NCI-H2029 treated with DMSO at 0.1 percent for 48 hours (cell line): ENCODE results near the gene ZBTB7B.

Source experiments
- DNase-seq: peaks from one replicate; lab custom pipeline; 2025; lab: John Stamatoyannopoulos, UW

ZBTB7B gene

DNA sequence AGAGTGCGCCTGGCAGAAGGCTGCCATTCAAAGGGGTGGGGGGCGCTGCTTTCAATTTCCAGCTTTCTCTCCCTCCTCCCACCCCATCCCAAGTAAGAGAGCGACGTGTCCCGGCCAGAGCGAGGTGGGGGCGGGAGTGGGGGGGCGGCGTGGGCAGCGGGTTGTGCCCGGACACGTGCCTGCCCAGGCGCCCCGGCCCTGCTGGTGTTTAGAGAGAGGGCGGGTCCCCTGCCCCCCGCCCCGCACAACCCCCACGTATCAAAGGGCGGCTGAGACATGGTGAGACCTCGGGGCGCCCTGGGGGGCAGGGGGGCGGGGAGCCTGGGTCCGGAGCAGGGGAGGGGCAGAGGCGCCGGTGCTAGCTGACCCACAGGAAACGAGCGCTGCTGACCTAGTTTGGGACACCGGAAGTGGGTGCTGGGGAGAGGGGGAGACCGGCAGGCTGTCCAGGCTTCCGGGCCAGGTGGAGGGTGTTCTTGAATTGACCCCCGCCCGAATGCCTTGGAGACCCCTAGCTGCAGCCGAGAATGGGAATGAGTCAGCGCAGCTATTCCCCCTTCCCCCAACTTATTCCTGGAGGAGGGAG lies 1.3 kb downstream of the ZBTB7B start:
- no peak for DNase-seq

DNA sequence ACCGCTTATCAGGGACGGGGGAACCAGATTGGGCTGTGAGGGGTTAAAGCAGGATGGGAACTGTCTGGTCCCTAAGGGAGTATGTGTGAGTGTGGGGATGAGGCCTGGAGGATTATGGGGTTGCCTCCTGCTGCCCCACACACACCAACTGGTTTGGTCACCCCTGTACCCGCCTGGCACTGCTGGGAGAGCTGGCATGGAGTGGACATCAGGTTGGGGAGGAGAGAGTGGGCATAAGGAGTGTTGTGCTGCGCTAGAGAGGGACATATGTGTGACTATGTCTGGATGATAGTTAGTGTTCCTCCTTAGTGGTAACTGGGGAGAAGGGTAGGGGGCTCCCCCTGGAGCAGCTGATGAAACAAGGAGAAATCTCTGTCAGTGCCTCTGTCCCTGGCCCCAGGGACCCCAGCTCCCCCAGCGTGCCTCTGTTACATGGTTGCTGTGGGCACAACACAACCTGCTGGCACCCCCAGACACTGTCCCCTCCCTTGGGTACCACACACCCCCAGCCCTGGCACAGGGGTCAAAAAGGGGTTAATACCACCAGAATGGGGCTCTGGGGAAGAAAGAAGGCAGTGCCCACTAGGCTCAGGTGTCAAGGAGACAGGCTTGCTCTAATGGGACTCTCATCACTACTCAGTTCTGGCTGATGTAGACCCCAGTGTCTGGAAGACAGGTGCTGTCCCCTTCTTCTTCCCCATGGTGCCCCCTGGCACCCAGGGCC lies 1.9 kb downstream of the ZBTB7B start:
- DNase-seq = no peak

DNA sequence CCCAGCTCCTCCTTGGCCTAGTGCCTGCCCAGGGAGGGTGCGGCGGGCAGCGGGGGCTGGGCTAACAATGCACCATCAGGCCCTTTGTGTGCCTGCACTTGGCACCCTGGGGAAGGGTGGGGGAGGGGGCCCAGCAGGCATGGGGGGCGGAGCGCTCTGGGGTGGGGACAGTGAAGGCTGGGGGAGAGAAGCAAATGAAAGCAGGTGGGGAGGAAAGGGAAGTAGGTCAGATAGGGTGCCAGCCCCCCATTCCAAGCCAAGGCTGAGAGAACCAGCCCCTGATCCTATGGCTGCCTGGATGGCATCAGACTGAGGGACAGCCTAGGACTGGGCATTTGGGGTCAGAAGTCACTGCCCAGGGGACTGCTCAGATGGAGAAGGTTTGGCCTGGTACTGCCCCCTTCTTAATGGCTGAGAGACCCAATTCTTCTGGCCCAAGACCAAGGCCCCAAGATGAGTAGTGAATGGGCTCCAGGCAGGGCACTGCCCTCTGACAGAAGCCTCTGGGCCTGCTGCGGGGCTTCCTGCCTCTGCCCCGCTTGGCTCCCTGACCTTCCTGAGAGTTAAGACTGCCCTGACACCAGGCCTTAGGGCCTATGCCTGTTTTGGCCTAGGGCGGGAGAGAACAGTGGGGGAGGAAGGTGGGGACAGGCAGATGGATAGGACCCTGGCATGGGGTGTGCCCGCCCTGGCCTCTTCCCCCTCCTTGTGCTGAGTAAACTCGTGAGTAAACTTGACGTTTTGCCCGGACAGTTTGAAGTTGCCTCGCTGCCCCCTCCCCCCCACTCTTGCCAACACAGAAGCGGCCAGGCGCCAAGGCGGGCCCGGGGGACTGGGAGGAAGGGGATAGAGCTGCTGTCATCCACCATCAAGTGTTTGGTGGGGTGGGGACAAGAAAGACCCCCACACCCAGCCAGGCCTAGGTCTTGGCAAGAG lies 2.7 kb downstream of the ZBTB7B start:
- no peak for DNase-seq

DNA sequence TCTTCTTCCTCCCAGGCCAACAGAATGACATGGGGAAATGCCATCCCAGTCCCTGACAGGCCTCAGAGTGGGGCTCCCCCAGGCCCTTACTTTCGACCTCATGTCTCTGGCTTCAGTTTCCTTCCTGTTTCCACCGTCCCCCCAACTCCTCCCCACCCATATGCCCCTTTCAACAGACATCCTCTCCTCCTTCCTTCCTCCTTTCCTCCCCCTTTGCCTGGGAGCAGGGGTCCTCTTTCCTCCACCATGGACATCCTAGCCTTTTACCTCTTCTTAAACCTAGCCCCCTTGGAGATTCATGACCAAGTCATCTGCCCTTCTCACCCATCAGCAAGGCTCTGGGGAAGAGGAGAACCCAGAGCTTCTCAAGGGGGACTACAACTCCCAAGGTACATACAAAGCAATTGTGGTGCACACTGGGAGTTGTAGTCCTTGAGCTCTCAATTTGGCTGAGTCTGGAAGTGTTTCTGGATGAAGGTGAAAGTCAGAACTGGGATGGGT lies 4.0 kb downstream of the ZBTB7B start:
- no peak for DNase-seq

DNA sequence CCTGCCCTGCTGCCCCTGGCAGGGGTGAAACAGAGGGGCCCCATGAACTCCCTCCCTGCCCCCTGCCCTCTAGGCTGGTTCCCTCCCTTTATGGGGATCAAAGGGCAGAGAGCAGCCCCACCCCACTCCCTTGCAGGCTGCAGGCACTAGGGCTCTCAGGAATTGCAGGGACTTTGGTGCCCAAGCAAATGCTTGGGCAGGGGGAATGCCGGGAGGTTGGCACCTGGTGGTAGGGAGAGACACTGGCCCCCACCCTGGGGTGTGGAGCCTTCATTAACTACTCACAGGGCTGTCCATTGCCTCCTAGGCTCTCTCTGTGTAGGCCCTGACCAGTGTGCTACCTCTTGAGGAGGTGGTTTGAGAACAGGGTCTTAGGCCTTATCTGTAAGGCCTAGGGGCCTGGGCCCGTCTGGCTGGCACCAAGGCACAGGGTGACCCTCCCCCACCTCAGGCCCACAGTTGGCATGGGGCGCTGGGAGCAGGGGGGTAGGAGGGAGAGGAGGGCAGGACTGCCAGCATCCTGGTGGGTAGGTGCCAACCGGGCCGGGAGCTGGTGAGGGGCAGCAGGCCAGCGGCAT lies 4.7 kb downstream of the ZBTB7B start:
- no peak for DNase-seq

DNA sequence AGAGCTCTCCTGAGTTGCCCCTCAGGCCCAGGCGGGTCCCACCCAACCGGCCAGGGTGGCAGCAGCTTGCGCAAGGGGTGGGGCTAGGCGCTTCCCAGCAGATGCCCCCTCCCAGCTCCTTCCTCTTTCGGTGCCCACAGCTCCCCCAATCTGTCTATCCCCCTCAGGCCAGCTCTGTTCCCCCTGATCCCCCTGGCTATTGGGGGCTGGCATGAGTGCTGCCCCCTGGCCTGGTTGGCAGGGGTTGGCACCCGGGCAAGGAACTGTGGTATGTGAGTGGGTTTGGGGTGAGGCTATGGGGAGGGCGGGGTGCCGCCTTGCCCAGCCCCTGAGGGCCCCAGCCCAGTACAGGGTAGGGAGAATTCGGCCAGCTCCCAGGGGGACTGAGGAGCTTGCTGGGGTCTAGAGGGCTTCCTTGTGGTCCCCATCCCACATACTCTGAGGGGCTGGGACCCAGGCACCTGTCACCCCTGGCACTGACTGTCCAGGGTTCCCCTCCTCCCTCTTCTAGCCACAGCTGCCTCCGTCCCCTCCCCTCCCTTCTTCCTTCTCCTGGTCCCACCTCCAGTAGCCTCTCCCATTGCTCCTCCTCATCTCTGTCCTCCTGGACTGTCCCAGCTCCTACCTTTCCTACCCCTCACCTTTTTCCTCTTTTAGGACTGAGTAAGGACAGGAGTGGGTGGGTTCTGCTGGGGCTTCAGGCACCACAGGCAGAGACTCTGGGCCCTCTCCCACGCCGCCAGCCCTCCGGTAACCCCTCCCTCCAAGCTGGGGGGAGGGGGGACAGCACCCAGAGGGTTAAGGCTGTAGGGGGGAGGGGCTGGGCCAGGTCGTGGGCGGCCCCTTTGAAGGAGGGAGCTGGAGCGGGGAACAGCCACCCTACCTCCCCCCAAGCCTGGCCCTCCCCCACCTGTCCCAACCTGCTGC lies 5.7 kb downstream of the ZBTB7B start:
- no peak for DNase-seq

DNA sequence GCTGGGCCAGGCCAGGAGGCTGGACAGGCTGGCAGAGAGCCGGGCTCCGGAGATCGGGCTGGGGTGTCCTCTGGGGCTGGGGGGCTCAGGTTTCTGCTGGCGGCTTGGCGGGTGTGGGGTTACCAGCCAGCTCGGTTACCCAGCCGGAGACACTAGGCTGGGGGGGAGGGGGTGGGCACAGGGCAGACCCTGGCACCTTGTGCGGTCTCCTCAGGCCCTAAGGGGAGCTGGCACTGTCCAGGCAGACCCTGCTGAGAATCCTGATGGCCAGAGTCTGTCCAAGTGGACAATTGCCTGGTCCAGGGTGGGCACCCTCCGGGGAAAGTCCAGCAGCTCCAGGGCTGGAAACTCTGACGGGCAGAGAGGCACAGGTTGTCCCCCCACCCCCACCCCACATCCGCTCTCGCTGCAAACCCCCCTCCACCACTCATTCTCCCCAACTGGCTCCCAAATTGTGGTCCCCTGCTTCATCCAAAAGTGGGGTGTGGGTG lies 6.7 kb downstream of the ZBTB7B start:
- no peak for DNase-seq

DNA sequence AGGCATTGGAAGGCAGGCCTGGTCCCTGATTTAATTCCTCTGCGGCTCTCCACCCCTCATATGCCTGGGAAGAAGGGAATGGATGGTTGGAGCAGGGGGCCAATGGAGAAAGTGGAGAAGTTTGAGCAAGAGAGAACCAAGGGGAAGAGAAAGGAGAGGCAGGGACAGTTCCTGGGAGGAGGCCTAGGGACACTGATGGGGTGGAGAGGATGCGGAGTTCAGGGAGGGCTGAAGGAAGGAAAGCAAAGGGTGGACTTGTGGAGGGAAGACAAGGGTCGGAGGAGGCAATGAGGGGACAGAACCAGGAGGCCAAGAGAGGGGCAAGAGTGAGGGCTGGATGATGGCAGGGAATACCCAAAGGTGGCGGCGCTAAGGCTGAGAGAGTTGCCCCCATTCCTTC lies 7.1 kb downstream of the ZBTB7B start:
- DNase-seq = no peak

DNA sequence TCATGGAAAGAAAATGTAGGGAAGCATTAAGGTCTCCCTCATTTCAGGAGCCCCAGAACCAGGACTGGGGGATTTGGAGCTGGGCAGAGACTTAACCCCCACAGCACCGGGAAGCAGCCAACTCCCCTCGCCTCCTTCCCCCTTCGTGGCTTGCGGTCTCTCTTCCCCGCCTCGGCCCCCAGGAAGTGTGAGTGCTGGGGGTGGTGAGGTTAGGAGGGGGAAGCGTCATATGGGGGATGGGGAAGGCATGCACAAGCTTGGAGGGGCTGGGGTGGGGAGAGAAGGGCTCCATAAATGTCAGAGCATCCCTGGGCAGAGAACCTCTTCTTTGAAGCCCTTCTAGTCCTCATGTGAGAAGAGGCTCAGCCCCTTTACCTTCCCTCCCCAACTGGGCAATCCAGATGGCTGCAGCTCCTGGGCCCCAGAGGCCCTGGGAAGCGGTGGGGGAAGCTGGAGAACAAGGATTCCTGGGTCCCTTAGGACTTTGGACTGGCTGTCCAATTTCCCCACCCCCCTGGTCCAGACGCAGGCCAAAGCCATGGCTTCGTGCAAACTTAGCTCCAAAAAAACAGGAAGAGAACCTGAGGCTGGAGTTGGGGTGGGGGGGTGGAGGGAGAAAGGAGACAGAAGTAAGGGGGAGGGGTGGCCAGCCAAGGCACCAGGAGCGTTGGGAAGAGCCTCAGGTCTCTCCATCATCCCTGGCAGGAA lies 7.8 kb downstream of the ZBTB7B start:
- DNase-seq = no peak

DNA sequence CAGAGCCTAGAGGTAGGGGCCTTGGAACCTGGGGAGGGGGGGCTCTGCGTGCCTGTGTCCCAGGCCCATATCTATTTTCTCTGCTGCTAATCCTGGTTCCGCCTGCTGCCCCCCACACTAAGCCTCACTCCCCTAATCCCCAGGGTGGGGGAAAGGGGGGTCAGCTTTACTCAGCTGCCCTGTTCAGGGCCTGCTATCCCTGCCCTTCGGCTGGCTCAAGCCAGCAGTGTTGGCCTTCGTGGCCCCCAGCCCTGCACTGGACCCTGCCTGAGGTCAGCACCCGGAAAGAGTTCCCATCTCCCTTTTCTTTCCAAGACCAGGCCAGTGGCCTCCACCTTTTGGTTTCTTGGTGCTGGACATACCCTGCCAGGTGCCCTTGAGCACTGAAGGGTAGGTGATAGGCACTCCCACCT lies 8.4 kb downstream of the ZBTB7B start:
- DNase-seq = no peak

DNA sequence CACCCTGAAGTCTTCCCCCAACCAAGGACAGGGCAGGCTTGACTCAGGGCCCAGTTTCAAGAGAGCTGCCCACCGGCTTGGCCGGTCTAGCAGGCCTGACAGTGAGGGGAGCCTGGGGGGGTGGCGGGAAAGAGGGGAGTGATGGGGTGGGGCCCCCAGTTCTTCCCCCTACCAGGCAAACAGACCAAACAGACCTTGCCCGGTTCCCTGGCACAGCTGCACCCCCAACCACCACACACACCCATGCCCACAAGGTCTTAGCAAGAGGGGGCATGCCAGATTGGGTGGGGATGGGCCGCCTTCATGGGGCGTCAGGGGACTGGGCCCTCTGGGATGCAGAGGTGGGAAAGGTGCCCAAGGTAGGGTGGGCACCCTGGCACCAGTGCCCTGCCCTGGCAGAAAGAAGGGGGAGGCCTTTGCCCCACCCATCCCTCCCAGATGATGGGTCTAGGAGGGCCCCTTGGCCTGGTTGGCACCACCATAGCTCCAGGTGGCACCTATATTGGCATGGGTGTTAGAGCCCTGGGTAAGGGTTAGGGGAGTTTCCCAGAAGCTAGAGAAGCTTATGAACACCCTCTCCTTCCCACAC lies 8.9 kb downstream of the ZBTB7B start:
- DNase-seq = no peak

DNA sequence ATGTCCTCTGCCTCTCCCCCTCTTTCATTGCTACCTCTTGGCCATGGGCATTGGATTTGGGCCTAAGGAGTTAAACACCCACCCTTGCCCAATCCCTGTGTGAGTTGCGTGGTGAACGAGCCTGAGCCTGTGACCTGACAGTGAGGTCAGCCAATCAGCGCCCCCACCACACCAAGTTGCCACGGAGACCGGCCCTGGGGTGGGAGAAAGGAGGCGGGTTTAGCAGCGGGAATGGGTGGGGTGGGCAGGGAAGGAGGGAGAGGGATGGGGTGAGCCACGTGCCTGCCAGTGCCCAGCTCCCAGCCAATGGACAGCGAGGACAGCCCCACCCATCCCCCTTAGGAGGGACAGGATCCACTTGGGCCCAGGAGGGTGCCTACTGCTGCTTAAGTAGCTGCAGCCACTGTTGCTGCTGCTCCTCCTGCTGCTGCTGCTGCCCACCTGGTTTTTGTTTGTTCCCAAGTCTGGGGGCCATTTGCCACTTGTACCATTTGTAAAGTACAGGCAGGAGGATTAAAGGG lies 9.5 kb downstream of the ZBTB7B start:
- DNase-seq = no peak

DNA sequence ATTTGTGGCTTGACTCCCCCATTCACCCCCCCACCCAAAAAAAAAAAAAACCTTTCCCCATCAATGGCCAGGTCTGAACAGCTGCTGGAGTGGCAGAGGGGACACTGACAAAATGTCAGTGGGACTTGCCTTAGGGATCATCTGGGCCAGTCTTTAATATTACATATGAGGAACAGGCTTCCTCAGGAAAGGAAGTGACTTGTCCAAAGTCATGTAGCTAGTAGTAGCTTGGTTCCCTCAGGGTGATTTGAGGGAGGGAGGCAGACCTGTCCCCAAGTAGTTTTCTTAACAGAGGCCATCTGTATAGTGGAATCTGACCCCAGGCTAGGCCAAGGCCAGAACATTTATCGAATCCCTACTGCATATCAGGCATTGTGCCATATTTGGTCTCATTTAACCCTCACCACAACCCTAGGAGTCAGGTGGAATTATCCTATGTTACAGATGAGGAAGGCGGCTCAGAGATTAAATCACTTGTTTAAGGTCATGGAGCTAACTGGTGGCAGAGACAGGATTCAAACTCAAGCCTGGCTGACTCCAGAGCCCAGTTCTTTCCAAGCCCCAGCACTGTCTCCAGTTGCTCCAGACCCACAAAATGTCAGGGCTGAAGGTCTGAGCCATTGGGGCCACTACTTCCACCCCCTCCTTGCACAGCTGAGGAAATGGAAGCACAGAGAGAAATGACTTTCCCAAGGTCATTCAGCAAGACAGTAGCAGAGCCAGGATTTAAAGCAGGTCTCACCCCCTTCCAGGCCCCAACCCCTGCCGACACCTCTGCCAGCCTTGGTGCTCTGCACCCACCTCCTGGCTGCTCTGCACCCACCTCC lies 10.4 kb downstream of the ZBTB7B start:
- DNase-seq = no peak

DNA sequence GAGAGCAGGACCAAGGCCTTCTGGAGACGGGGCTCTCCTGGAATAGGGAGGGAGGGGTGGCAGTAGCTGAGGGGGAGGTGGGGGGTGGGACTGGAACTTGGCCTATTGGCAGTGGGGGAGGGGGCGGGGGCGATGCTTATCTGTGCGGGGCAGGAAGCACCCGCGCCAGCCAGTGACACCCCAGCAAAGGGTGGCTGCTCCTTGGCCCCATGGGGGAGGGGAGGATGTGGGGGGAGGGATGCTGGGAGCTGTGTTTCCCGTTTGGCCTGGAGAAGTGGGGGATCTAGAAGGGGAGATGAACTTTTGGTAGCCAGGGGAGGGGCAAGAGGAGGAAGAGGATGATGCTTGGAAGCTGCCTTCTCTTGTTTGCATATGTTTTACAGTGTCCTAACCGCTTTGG lies 11.0 kb downstream of the ZBTB7B start:
- no peak for DNase-seq

DNA sequence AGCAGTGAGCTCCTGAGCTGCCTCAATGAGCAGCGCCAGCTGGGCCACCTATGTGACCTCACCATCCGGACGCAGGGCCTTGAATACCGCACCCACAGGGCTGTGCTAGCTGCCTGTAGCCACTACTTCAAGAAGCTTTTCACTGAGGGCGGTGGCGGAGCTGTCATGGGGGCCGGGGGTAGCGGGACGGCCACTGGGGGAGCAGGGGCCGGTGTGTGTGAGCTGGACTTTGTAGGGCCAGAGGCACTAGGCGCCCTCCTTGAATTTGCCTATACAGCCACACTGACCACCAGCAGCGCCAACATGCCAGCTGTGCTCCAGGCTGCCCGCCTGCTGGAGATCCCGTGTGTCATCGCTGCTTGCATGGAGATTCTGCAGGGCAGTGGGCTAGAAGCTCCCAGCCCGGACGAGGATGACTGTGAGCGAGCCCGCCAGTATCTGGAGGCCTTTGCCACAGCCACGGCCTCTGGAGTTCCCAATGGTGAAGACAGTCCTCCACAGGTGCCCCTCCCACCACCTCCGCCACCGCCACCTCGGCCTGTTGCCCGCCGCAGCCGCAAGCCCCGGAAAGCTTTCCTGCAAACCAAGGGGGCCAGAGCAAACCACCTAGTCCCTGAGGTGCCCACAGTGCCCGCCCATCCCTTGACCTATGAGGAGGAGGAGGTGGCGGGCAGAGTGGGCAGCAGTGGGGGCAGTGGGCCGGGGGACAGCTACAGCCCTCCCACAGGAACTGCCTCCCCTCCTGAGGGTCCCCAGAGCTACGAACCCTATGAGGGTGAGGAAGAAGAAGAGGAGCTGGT lies 12.3 kb downstream of the ZBTB7B start:
- no peak for DNase-seq

DNA sequence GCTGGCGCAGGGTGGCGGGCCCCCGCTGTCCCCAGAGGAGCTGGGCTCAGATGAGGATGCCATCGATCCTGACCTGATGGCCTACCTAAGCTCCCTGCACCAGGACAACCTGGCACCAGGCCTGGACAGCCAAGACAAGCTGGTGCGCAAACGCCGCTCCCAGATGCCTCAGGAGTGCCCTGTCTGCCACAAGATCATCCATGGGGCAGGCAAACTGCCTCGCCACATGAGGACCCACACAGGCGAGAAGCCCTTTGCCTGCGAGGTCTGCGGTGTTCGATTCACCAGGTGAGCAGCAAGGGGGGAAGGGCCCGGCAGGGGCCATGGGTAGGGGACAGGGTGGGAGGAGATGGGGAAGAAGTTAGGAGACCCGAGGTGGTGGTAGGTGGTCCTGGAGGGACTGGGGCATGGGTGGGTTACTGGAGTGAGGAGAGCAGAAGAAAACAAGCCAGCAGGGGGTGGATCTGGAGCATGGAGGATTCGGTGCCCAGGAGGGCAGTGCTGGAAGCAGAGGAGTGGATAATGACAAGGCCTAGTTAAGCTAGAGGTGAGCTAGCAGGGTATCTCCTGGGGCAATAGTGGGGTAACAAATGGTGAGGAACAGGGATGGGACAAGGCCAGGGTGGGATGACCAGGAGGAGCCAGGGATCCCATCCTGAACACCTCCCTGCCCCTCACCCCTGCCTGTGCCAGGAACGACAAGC lies 13.1 kb downstream of the ZBTB7B start:
- DNase-seq = no peak

DNA sequence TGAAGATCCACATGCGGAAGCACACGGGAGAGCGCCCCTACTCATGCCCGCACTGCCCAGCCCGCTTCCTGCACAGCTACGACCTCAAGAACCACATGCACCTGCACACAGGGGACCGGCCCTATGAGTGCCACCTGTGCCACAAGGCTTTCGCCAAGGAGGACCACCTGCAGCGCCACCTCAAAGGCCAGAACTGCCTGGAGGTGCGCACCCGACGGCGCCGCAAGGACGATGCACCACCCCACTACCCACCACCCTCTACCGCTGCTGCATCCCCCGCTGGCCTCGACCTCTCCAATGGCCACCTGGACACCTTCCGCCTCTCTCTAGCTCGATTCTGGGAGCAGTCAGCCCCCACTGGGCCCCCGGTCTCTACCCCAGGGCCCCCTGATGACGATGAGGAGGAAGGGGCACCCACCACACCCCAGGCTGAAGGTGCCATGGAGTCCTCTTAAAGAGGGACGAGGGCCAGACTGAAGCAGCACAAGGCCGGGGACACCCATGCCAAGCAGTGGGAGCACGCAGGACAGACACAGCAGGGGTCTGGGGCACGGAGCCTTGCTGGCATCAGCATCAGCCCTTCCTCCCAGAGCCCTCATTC lies 13.7 kb downstream of the ZBTB7B start:
- DNase-seq = no peak
